Measurements from ENCODE around the gene PACS2.
"Not testable (repeated sequence)": the region's sequence is repeated elsewhere in the genome, so short reads cannot be mapped to it uniquely, and the experiment has no call there.

The PACS2 gene

GRCh38 chr14:105330491-105330895, 15.9 kb downstream of the PACS2 start:
- Histone ChIP-seq H3K27ac (ENCODE audit: insufficient read depth, low read length, poor library complexity, severe bottlenecking) (no peak overlapping the region), H3K36me3 (ENCODE audit: control insufficient read depth, insufficient read depth, low read length) (no peaks in the 10 kb centered on the region), H3K9me3 (ENCODE audit: control insufficient read depth, low read length) (no peaks in the 10 kb centered on the region), H3K4me1 (ENCODE audit: control insufficient read depth, insufficient read depth, low read length, poor library complexity, severe bottlenecking) (peaks cover 5% of the 10 kb centered on the region), H3K27me3 (replicated peaks; ENCODE audit: control insufficient read depth, insufficient read depth, low read length, poor library complexity, severe bottlenecking) (no peaks in the 10 kb centered on the region), H3K4me3 (ENCODE audit: insufficient read depth, low read depth, low read length, poor library complexity, severe bottlenecking) (no peak overlapping the region)
- no peak for DNase-seq

GRCh38 chr14:105331575-105332349, 17.2 kb downstream of the PACS2 start:
- Histone ChIP-seq H3K9me3 (ENCODE audit: control insufficient read depth, low read length) (no peaks in the 10 kb centered on the region), H3K4me3 (ENCODE audit: insufficient read depth, low read depth, low read length, poor library complexity, severe bottlenecking) (no peak overlapping the region), H3K4me1 (ENCODE audit: control insufficient read depth, insufficient read depth, low read length, poor library complexity, severe bottlenecking) (peaks cover 5% of the 10 kb centered on the region), H3K36me3 (ENCODE audit: control insufficient read depth, insufficient read depth, low read length) (no peaks in the 10 kb centered on the region), H3K27ac (ENCODE audit: insufficient read depth, low read length, poor library complexity, severe bottlenecking) (no peak overlapping the region), H3K27me3 (replicated peaks; ENCODE audit: control insufficient read depth, insufficient read depth, low read length, poor library complexity, severe bottlenecking) (no peaks in the 10 kb centered on the region)
- no peak for DNase-seq

GRCh38 chr14:105332350-105332874, 17.9 kb downstream of the PACS2 start:
- no peak for DNase-seq
- Histone ChIP-seq H3K4me3 (ENCODE audit: insufficient read depth, low read depth, low read length, poor library complexity, severe bottlenecking) (no peak overlapping the region), H3K9me3 (ENCODE audit: control insufficient read depth, low read length) (no peaks in the 10 kb centered on the region), H3K27me3 (replicated peaks; ENCODE audit: control insufficient read depth, insufficient read depth, low read length, poor library complexity, severe bottlenecking) (no peaks in the 10 kb centered on the region), H3K36me3 (ENCODE audit: control insufficient read depth, insufficient read depth, low read length) (no peaks in the 10 kb centered on the region), H3K27ac (ENCODE audit: insufficient read depth, low read length, poor library complexity, severe bottlenecking) (no peak overlapping the region), H3K4me1 (ENCODE audit: control insufficient read depth, insufficient read depth, low read length, poor library complexity, severe bottlenecking) (peaks cover 5% of the 10 kb centered on the region)

GRCh38 chr14:105333020-105333490, 18.5 kb downstream of the PACS2 start:
- no peaks in the 10 kb centered on the region for H3K9me3 ChIP-seq (ENCODE audit: control insufficient read depth, low read length)
- DNase-seq: no peak
- no peak overlapping the region for H3K4me3 ChIP-seq (ENCODE audit: insufficient read depth, low read depth, low read length, poor library complexity, severe bottlenecking)
- H3K36me3 ChIP-seq (ENCODE audit: control insufficient read depth, insufficient read depth, low read length): no peaks in the 10 kb centered on the region
- H3K4me1 ChIP-seq (ENCODE audit: control insufficient read depth, insufficient read depth, low read length, poor library complexity, severe bottlenecking): peaks cover 5% of the 10 kb centered on the region
- no peak overlapping the region for H3K27ac ChIP-seq (ENCODE audit: insufficient read depth, low read length, poor library complexity, severe bottlenecking)
- no peaks in the 10 kb centered on the region for H3K27me3 ChIP-seq (replicated peaks; ENCODE audit: control insufficient read depth, insufficient read depth, low read length, poor library complexity, severe bottlenecking)

GRCh38 chr14:105333613-105334364, 19.2 kb downstream of the PACS2 start:
- Histone ChIP-seq H3K4me1 (ENCODE audit: control insufficient read depth, insufficient read depth, low read length, poor library complexity, severe bottlenecking) (peaks cover 5% of the 10 kb centered on the region), H3K27ac (ENCODE audit: insufficient read depth, low read length, poor library complexity, severe bottlenecking) (no peak overlapping the region)

GRCh38 chr14:105334383-105335230, 20.1 kb downstream of the PACS2 start:
- Histone ChIP-seq H3K27me3 (replicated peaks; ENCODE audit: control insufficient read depth, insufficient read depth, low read length, poor library complexity, severe bottlenecking) (no peaks in the 10 kb centered on the region), H3K27ac (ENCODE audit: insufficient read depth, low read length, poor library complexity, severe bottlenecking) (no peak overlapping the region), H3K36me3 (ENCODE audit: control insufficient read depth, insufficient read depth, low read length) (no peaks in the 10 kb centered on the region), H3K4me1 (ENCODE audit: control insufficient read depth, insufficient read depth, low read length, poor library complexity, severe bottlenecking) (peaks cover 4% of the 10 kb centered on the region), H3K4me3 (ENCODE audit: insufficient read depth, low read depth, low read length, poor library complexity, severe bottlenecking) (no peak overlapping the region), H3K9me3 (ENCODE audit: control insufficient read depth, low read length) (no peaks in the 10 kb centered on the region)
- no peak for DNase-seq

More at GRCh38 chr14:105333613-105334364, 19.2 kb downstream of the PACS2 start:
- DNase-seq: no peak
- no peak overlapping the region for H3K4me3 ChIP-seq (ENCODE audit: insufficient read depth, low read depth, low read length, poor library complexity, severe bottlenecking)
- no peaks in the 10 kb centered on the region for H3K36me3 ChIP-seq (ENCODE audit: control insufficient read depth, insufficient read depth, low read length)
- H3K9me3 ChIP-seq (ENCODE audit: control insufficient read depth, low read length): no peaks in the 10 kb centered on the region
- H3K27me3 ChIP-seq (replicated peaks; ENCODE audit: control insufficient read depth, insufficient read depth, low read length, poor library complexity, severe bottlenecking): no peaks in the 10 kb centered on the region

GRCh38 chr14:105335231-105335542, 20.6 kb downstream of the PACS2 start:
- H3K36me3 ChIP-seq (ENCODE audit: control insufficient read depth, insufficient read depth, low read length); H3K27ac ChIP-seq (ENCODE audit: insufficient read depth, low read length, poor library complexity, severe bottlenecking); H3K9me3 ChIP-seq (ENCODE audit: control insufficient read depth, low read length); H3K27me3 ChIP-seq (replicated peaks; ENCODE audit: control insufficient read depth, insufficient read depth, low read length, poor library complexity, severe bottlenecking); H3K4me3 ChIP-seq (ENCODE audit: insufficient read depth, low read depth, low read length, poor library complexity, severe bottlenecking); H3K4me1 ChIP-seq (ENCODE audit: control insufficient read depth, insufficient read depth, low read length, poor library complexity, severe bottlenecking); DNase-seq: not testable (repeated sequence)

- DNase-seq: no peak
- H3K27me3 ChIP-seq (replicated peaks; ENCODE audit: control insufficient read depth, insufficient read depth, low read length, poor library complexity, severe bottlenecking): no peaks in the 10 kb centered on the region
- no peaks in the 10 kb centered on the region for H3K9me3 ChIP-seq (ENCODE audit: control insufficient read depth, low read length)
- no peaks in the 10 kb centered on the region for H3K36me3 ChIP-seq (ENCODE audit: control insufficient read depth, insufficient read depth, low read length)
- H3K27ac ChIP-seq (ENCODE audit: insufficient read depth, low read length, poor library complexity, severe bottlenecking): no peak overlapping the region
- no peak overlapping the region for H3K4me3 ChIP-seq (ENCODE audit: insufficient read depth, low read depth, low read length, poor library complexity, severe bottlenecking)
- peaks cover 3% of the 10 kb centered on the region for H3K4me1 ChIP-seq (ENCODE audit: control insufficient read depth, insufficient read depth, low read length, poor library complexity, severe bottlenecking)
Observed at GRCh38 chr14:105335735-105336476, 21.4 kb downstream of the PACS2 start.

GRCh38 chr14:105336477-105337287, 22.1 kb downstream of the PACS2 start:
- H3K27ac ChIP-seq (ENCODE audit: insufficient read depth, low read length, poor library complexity, severe bottlenecking): no peak overlapping the region
- H3K4me1 ChIP-seq (ENCODE audit: control insufficient read depth, insufficient read depth, low read length, poor library complexity, severe bottlenecking): peaks cover 2% of the 10 kb centered on the region

More at GRCh38 chr14:105336477-105337287, 22.1 kb downstream of the PACS2 start:
- no peak for DNase-seq
- Histone ChIP-seq H3K36me3 (ENCODE audit: control insufficient read depth, insufficient read depth, low read length) (no peaks in the 10 kb centered on the region), H3K9me3 (ENCODE audit: control insufficient read depth, low read length) (no peaks in the 10 kb centered on the region), H3K4me3 (ENCODE audit: insufficient read depth, low read depth, low read length, poor library complexity, severe bottlenecking) (no peak overlapping the region), H3K27me3 (replicated peaks; ENCODE audit: control insufficient read depth, insufficient read depth, low read length, poor library complexity, severe bottlenecking) (no peaks in the 10 kb centered on the region)
